ENCODE measurements around the gene RPS6KB1.
"Not testable (repeated sequence)": the region's sequence is repeated elsewhere in the genome, so short reads cannot be mapped to it uniquely, and the experiment has no call there.

Gene RPS6KB1

DNA sequence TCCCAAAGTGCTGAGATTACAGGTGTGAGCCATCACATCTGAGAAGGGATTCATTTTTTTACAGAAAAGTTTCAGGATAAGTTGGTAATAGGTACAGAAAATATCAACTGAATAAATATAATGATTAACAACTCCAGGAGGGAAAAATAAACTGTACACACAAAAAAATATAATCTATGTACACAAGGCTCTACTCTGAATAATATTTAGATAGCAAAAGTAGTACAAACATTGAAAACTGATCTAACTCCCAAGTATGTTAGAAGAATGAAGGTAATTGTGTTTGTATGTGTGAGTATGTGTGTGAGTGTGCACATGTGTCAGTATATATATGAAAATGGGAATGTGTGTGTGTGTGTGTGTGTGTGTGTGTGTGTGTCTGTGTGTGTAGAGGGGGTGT is 20.6 kb upstream of the RPS6KB1 start:
- no peak for DNase-seq (ENCODE audit: low read depth)

DNA sequence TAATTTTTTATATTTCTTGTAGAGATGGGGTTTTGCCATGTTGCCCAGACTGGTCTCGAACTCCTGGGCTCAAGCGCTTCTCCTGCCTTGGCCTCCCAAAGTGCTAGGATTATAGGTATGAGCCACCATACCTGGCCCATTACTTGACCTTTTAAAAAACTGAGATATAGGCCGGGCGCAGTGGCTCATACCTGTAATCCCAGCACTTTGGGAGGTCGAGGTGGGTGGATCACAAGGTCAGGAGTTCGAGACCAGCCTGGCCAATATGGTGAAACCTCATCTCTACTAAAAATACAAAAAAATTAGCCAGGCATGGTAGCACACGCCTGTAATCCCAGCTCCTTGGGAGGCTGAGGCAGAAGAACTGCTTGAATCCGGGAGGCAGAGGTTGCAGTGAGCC is 19.5 kb upstream of the RPS6KB1 start:
- not testable (repeated sequence) for DNase-seq (ENCODE audit: low read depth)

DNA sequence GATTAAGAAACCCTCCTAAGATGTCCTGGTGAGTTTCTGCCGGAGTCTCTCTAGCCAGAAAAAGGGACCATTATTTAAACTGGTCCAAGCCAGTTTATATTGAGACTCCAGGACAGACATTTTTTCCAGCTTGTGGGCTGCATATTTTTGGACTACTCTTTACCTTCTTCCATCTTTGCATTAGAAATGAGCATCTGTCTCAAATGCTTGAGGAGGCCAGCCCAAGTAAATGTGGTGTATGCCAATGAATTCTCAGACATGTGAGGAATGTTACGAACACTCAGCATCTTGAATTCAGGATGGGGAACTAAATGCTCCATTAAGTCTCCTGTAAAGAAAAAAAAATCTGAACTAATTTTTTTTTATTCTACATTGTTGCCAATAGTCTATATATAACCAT is 18.5 kb upstream of the RPS6KB1 start:
- DNase-seq (ENCODE audit: low read depth): no peak

DNA sequence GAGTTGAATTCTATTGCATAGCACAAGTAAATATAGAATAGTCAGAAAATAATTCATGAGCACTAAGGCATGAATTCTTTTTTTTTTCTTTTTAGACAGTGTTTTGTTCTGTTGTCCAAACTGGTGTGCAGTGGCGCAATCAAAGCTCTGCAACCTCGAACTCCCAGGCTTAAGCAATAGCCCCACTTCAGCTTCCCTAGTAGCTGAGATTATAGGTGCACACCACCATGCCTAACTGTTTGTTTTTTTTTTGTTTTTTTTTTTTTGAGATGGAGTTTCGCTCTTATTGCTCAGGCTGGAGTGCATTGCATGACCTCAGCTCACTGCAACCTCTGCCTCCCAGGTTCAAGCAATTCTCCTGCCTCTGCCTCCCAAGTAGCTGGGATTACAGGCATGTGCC is 16.8 kb upstream of the RPS6KB1 start:
- DNase-seq (ENCODE audit: low read depth): no peak

DNA sequence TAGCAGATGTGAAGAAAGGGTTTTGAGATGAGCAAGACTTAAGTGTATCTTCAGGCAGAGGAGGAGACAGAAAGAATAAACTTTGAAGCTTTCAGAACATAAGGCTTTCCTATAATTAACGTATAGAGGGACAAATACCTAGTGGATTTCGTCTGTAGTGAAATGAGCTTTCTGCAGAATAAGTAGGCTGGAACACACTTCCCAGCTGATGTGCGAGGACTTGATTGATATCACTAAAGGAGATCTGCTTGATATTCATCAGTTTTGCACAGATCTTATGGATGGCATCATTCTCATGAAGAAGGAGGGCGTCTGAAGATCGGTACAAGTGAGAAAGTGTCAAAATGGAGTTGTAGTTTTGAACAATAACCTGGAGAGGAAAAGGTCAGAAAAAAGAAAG is 15.0 kb upstream of the RPS6KB1 start:
- no peak for DNase-seq (ENCODE audit: low read depth)

DNA sequence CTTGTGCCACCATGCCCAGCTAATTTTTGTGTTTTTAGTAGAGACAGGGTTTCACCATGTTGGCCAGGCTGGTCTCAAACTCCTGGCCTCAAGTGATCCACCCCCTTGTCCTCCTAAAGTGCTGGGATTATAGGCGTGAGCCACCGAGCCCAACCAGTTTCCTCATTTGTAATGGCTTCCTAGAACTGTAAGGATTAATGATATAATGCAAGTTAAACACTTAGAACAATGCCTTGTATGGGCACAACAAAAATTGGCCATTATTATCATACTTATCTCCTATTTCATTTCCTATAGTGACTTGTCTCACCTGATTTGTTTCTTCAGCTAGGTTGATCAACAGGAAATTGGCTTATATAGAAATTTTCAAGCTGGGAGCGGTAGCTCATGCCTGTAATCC is 14.3 kb upstream of the RPS6KB1 start:
- DNase-seq (ENCODE audit: low read depth): no peak

DNA sequence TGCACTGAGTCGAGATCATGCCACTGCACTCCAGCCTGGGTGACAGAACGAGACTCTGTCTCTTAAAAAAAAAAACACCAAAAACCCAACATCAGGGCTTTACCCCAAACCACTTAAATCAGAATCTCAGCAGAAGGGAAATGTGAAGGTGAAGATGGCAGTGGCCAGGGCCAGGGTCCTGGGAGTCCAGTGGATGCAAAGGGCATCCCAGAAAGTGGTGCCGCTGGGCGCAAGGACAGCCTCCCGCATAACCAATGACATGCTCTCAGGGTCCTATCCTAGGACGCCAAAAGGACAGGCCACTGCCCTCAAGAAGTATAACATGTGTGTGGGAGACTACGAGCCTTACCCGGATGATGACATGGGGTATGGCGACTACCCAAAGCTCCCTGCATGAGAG is 8.1 kb upstream of the RPS6KB1 start:
- no peak for DNase-seq (ENCODE audit: low read depth)

DNA sequence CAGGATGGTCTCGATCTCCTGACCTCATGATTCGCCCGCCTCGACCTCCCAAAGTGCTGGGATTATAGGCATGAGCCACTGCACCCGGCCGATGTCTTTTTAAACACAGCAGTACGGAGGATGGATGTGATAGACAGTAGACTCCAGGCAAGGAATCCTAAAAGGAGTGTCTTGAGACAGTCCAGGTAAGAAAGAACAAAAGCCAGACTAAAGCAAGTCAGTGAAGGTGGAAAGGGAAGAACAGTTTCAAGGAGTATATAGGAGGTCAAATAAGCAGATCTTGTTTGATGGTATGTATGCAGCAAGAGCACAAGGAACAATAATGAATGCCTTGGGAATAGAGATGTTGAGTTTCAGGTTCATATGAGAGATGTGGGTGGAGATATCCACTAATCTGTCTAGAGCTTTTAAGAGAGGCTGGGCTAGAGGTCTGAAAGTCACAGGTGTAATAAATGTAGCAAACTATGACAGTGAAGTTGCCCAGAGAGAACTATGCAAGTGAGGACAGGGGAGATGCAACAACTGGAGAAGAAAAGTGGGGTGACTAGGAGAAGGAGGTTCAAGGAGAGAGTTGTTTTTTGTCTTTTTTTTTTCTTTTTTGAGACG is 4.7 kb upstream of the RPS6KB1 start:
- no peak for DNase-seq (ENCODE audit: low read depth)

DNA sequence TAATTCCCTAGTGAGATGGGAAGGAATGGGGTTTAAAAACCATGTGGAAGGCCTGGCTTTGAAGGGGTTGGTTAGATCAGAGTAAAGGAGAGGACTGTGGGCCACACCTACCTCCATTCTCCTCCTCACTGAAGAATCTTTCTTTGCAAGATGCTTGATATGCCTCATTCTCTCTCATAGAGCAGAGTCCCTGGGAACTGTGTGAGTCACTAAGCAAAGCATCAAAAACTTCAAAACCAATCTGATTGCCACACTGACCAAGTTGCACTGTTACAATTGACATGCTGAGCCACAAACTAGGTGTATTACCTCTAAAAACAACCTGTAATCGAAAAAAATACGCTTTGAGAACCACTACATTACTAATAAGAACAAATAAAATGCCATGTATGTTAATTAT is 2.2 kb upstream of the RPS6KB1 start:
- no peak for DNase-seq (ENCODE audit: low read depth)

DNA sequence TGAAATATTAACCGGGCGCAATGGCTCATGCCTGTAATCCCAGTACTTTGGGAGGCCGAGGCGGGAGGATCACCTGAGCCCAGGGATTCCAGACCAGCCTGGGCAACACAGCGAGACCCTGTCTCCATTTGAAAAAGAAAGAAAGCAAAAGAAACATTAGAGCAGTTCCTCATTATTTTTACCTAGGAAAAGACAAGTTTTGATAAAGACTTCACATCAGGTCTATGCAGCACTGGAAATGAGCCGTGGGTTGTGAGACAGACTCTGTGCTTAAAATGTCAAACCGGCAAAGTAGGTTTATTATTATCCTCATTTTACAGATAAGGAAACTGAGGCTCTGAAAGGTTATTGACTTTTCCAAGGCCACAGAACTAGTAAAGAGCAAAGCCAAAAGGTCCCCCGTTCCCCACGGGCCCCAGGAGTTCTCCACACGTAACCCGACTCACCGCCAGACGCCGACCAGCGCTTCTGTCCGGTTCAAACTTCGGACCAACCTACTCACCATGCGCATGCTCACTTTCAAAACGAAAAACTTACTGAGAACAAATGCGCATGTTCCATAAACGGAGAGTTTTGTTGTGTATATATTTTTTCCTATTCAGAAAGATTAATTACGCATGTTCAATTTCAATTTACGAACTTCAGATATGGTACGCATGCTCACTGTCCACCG is 534 bp upstream of the RPS6KB1 start:
- DNase-seq (ENCODE audit: low read depth): no peak

DNA sequence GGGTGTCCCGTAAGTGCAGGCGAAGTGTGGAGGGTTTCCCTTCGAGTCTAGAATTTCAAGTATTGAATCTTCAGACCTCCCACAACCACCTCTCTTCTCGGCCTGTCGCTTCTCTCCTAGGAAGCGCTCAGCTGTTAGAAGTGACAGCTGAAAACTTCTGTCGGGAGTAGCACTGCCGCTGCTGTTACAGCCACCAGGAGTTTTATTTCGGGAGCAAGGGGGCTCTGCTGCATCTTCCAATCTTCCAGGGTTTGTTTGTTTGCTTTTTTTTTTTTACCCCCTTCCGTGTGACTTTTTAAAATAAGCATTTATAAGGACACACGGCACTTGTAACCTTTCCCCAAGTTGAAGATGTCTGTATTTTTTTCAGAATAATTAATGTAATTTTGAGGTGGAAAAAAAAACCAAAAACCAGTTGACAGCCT is 767 bp downstream of the RPS6KB1 start:
- DNase-seq (ENCODE audit: low read depth): no peak

DNA sequence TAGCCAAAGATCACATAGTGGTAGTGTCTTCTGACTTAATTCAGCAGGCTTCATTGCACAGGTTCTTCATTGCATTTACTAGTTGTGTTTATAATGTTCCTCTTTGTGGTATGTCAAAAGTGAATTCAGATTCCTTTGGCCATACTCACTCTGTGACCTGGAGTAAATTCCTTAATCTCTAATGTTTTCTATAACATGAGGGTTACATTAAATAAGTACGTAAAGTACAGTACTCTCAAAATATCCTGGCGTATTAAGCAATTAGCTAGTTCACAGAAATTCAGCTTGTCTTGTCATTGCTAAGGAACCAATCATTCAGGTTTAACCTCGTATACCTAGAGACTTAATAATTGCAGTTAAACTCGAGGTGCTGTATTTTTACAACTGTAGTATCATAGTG is 4.2 kb downstream of the RPS6KB1 start:
- DNase-seq (ENCODE audit: low read depth): no peak

DNA sequence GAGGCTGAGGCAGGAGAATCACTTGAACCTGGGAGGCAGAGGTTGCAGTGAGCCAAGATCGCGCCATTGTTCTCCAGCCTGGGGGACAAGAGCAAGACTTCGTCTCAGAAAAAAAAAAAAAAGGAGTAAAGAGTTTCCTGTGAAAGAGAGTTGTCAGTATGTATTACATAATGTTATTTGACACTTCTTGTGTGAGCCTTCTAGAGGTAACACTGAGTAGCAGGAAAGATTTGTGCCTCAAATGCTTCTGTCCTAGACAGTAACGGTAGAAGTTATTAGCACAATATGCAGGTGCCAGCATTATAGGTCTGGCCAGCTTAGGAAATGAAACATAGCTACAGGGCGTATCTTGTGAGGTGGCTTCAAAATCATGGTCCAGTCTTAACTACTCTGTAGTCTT is 6.2 kb downstream of the RPS6KB1 start:
- no peak for DNase-seq (ENCODE audit: low read depth)

DNA sequence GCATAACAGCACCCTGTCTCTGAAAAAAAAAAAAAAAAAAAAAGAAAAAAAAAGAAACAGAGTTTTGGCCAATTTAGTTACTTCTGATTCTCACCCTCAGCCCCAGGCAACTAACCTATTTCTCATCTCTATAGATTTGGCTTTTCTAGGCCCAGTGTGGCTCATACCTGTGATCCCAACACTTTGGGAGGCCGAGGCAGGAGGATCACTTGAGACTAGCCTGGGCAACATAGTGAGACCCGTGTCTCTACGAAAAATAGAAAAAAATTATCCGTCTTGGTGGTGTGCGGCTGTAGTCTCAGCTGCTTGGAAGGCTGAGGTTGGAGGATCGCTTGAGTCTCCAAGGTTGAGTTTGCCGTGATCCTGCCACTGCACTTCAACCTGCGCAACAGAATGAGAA is 8.7 kb downstream of the RPS6KB1 start:
- DNase-seq (ENCODE audit: low read depth): no peak

DNA sequence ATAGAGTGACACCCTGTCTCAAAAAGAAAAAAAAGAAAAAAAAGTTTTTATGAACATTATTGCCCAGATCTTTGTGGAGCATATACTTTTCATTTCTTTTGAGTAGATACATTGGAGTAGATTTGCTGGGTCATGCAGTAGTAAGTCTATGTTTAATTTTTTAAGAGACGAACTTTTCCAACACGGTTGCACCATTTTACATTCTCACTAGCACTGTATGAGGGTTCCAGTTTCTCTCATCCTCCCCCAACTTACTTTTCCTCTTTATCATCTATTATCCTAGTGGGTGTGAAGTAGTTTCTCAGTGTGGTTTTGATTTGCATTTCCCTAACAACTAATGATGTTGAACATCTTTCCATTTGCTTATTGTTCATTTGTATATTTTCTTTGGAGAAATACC is 10.5 kb downstream of the RPS6KB1 start:
- DNase-seq (ENCODE audit: low read depth): no peak

DNA sequence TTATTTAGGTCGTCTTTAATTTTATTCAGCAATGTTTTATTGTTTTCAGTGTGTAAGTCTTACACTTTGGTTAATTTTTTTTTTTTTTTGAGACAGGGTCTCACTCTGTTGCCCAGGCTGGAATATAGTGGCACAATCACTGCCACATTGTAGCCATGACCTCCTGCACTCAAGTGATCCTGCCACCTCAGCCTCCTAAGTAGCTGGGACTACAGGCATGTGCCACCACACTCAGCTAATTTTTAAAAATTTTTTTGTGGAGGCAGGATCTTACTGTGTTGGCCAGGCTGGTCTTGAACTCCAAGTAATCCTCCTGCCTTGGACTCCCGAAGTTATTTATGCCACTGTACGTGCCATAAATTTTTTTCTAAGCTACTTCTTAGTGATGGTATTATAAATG is 14.5 kb downstream of the RPS6KB1 start:
- DNase-seq (ENCODE audit: low read depth): no peak

DNA sequence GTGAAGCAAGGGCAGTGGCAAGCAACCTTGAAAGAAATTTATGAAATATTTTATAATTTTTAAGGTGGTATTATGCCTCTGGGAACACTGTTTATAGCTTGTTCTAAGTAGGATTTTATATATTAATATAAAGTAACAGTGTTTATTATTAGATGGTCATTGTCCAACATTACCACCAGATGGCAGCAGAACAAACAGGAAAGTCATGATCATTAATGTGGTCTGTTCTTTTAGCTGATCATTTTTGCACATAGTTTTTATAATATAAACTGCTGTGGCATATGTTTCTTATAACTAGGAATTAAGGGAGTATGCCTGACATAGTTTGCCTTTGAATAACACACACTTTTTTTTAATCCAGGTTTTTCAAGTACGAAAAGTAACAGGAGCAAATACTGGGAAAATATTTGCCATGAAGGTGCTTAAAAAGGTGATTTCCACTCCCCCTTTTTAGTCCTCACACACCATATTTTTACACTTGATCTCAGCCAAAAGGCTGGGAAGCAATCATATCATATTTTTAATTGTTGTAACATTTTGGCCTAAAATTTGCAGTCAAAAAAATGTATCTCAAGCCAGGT is 21.4 kb downstream of the RPS6KB1 start:
- no peak for DNase-seq (ENCODE audit: low read depth)

DNA sequence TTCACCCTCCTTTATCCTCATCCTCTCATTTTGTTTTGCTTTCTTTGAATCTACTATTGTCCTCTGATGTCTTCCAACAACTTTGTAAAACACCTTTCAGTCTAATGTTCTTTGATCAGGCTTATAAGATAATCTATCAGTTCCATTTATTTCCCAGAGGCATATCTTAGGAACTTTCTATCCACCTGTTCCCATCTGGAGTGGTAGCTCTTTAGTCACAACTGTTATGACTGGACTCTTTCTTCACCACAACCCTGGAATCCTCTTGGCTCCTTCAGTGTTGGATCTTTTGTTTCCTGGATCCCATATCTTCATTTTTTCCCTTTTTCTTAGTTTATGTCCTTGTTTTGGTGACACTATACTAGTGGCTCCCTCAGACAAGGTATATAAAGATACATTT is 23.5 kb downstream of the RPS6KB1 start:
- DNase-seq (ENCODE audit: low read depth): no peak

DNA sequence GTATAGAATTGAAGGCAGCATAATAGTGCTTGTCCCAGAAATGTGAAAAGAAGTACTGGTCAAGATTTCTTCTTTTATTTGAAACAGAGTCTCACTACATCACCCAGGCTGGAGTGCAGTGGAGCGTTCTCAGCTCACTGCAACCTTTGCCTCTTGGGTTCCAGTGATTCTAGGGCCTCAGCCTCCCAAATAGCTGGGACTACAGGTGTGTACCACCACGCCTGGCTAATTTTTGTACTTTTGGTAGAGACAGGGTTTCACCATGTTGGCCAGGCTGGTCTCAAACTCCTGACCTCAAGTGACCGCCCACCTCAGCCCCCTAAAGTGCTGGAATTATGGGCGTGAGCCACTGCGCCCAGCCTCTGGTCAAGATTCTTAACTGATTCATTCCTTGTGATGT is 27.7 kb downstream of the RPS6KB1 start:
- DNase-seq (ENCODE audit: low read depth): not testable (repeated sequence)

DNA sequence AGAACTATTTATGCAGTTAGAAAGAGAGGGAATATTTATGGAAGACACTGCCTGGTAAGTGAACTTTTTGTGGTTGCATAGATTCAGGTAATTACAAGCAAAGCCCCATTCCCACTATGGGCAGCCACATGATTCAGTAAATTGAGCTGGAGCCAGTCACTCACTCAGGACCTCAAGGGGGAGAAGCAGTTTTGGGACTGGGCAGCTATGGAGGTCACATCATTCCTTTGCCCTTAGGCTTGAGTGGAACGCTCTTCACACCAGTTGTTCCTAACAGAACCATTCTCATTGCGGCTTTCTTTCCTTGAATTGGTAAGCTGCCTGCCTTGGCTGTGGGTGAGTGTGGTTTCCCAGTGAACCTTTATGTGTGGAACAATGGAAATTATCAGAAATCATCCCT is 37.2 kb downstream of the RPS6KB1 start:
- DNase-seq (ENCODE audit: low read depth): not testable (repeated sequence)

DNA sequence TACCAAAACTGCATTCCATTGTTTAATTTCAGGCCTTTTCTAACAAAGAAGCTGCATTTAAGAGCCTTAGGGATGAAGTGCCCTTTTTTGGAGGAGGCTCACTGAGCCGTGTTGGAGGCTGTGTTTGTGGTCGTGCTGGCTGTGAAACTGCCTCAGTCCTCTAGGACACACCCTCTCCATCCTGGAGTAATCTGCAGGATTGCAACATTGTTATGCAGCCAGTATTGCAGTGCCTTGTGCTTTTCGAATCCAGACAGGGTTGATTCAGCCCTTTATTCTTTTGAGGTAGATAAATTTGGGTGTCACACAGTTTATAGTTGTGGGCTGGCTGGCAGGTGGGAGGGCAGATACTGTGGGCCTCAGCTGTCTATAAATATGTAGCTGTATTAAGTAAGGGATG is 37.8 kb downstream of the RPS6KB1 start:
- DNase-seq (ENCODE audit: low read depth): not testable (repeated sequence)

DNA sequence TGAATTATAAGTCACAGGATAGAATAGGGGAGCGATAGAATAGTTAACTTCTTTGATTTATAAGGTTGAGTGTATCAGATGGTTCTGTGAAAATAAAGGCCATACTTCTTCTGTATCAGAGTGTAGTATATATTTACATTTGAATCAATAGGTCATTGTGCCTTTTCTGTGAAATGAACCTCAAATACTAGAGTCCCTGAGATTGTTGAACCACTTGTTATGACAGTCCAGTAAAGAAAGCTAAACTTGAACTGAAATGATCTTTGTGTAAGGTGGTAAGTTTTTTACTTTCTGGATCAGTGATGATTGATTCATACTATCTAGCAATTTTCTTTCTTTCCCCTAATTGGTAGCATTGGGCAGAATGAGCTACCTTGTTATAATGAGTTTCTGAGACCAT is 40.4 kb downstream of the RPS6KB1 start:
- DNase-seq (ENCODE audit: low read depth): not testable (repeated sequence)

DNA sequence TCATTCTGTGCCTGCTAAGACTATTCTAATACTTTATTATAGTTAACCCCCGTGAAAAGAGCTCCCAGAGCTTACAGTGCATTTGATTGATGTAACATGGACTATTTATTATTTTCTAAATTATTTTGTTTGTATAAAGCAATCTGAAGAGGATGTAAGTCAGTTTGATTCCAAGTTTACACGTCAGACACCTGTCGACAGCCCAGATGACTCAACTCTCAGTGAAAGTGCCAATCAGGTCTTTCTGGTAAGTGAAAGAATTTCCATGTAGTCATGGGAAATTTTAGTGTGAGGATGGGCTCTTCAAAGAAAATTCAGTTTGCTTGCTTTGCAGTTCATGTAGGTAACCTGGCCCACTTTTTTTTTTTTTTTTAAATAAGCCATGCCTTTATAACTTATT is 47.8 kb downstream of the RPS6KB1 start:
- not testable (repeated sequence) for DNase-seq (ENCODE audit: low read depth)

DNA sequence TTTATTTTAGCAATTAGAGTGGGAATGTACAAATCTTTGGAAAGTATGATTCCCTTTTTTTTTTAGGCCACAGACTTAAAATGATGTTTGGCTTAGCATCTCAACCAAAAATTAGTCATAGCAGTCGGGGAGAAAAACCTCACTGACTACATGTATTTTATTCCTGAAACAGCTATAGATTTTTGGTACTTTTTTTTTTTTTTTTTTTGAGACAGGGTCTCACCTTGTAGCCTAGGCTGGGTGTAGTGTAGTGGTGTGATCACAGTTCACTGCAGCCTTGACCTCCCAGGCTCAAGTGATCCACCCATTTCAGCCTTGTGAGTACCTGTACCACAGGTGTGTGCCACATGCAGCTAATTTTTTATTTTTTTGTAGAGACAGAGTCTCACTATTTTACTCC is 48.2 kb downstream of the RPS6KB1 start:
- DNase-seq (ENCODE audit: low read depth): no peak

All from activated T-helper 1 cell treated with Interleukin-2 at 50 U/mL for 16 hours (primary cell).